HL-60 (cell line): ENCODE measurements around the gene MPZL3.
A peak's percentile ranks its signal among the peaks of the same experiment; 100 is the strongest.

ENCODE experiments used
- DNase-seq, 2 experiments: peaks; one replicate each; pipeline ENCODE4 v3.0.0-alpha.2; 2010 to 2020; ENCODE audit warnings: low read depth in 1 of 2, low spot score in 1 of 2
- H3K27ac ChIP-seq: fragments of 250-450 bp; sonication (Bioruptor Pico); replicated peaks from 2 replicates; pipeline ENCODE4 v1.5.1; 2020; ENCODE audit warnings: mild to moderate bottlenecking, moderate library complexity
- H3K27me3 ChIP-seq: fragments of 250-450 bp; sonication (Bioruptor Pico); 2 replicates; pipeline ENCODE4 v1.5.1; 2021; ENCODE audit warnings: mild to moderate bottlenecking, moderate library complexity; ENCODE audit not compliant: insufficient read depth, poor library complexity, severe bottlenecking
- H3K4me3 ChIP-seq: replicated peaks from 2 replicates; pipeline ENCODE4 v1.5.1; 2011; ENCODE audit warnings: mild to moderate bottlenecking, control low read depth, low read length; ENCODE audit not compliant: insufficient read depth
- GABPA ChIP-seq: IDR thresholded peaks from 2 replicates; pipeline ENCODE4 v1.6.1; 2012; ENCODE audit warnings: low read depth
- POLR2AphosphoS5 ChIP-seq: IDR thresholded peaks from 2 replicates; pipeline ENCODE4 v1.6.1; 2012; ENCODE audit warnings: low read depth
- SPI1 ChIP-seq: IDR thresholded peaks from 2 replicates; pipeline ENCODE4 v1.6.1; 2012; ENCODE audit warnings: low read depth, mild to moderate bottlenecking, borderline replicate concordance
- TF ChIP-seq, protein P1 (sequence below): IDR thresholded peaks from one replicate; pipeline ENCODE4 v1.5.1; 2011; ENCODE audit warnings: low read length, control low read depth, inconsistent platforms; ENCODE audit not compliant: insufficient read depth
- TF ChIP-seq, protein P2 (sequence below): IDR thresholded peaks from 2 replicates; pipeline ENCODE4 v1.6.1; 2012; ENCODE audit warnings: low read depth; ENCODE audit not compliant: insufficient replicate concordance

The MPZL3 gene

DNA sequence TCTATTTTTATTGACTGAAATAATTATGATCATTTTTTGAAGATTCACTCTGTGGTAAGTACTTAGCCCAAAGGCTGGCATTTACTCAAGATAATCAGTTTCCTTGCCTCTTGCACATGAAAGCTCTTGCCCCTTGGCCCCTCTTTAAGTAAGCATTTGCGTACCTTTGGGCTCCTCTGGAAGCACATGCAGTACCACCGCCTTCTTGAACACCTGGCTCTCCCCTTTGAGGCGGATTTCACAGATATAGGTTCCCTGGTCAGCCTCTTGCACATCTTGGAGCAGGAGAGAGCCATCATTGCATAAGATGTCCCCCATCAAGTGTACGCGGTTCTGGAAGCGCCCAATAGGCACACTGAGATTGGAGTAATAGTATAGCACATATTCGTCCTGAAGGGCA is 41.8 kb downstream of the MPZL3 start:
- no peak overlapping the region for H3K4me3 ChIP-seq
- no peaks in the 10 kb centered on the region for H3K27me3 ChIP-seq
- H3K27ac ChIP-seq, result no peak overlapping the region
- no peak for DNase-seq
- TF ChIP-seq, protein P1, sequence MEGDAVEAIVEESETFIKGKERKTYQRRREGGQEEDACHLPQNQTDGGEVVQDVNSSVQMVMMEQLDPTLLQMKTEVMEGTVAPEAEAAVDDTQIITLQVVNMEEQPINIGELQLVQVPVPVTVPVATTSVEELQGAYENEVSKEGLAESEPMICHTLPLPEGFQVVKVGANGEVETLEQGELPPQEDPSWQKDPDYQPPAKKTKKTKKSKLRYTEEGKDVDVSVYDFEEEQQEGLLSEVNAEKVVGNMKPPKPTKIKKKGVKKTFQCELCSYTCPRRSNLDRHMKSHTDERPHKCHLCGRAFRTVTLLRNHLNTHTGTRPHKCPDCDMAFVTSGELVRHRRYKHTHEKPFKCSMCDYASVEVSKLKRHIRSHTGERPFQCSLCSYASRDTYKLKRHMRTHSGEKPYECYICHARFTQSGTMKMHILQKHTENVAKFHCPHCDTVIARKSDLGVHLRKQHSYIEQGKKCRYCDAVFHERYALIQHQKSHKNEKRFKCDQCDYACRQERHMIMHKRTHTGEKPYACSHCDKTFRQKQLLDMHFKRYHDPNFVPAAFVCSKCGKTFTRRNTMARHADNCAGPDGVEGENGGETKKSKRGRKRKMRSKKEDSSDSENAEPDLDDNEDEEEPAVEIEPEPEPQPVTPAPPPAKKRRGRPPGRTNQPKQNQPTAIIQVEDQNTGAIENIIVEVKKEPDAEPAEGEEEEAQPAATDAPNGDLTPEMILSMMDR, result no peak
- no peak for TF ChIP-seq POLR2AphosphoS5
- TF ChIP-seq SPI1, result no peak
- no peak for TF ChIP-seq GABPA

DNA sequence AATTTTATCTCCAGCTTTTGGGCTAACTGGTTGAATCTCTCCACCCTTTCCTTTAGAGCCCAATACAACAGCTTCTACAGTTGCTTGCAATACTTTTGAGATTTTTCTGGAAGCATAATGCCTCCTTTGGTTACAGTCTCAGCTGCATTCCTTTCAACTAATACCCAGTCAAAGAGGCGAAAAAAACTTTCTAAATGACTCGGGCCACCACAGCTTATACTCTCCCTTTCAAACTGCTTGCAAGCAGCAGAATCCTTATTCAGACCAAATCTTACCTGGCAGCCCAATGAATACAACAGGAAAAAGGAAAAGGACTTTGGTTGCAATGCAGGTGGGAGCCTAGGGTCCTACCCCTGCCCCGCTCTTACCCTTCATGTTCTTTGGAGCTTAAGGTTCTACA is 43.1 kb downstream of the MPZL3 start:
- TF ChIP-seq, protein P1, result no peak
- TF ChIP-seq SPI1 (no peak), GABPA (no peak), POLR2AphosphoS5 (no peak)
- TF ChIP-seq, protein P2, sequence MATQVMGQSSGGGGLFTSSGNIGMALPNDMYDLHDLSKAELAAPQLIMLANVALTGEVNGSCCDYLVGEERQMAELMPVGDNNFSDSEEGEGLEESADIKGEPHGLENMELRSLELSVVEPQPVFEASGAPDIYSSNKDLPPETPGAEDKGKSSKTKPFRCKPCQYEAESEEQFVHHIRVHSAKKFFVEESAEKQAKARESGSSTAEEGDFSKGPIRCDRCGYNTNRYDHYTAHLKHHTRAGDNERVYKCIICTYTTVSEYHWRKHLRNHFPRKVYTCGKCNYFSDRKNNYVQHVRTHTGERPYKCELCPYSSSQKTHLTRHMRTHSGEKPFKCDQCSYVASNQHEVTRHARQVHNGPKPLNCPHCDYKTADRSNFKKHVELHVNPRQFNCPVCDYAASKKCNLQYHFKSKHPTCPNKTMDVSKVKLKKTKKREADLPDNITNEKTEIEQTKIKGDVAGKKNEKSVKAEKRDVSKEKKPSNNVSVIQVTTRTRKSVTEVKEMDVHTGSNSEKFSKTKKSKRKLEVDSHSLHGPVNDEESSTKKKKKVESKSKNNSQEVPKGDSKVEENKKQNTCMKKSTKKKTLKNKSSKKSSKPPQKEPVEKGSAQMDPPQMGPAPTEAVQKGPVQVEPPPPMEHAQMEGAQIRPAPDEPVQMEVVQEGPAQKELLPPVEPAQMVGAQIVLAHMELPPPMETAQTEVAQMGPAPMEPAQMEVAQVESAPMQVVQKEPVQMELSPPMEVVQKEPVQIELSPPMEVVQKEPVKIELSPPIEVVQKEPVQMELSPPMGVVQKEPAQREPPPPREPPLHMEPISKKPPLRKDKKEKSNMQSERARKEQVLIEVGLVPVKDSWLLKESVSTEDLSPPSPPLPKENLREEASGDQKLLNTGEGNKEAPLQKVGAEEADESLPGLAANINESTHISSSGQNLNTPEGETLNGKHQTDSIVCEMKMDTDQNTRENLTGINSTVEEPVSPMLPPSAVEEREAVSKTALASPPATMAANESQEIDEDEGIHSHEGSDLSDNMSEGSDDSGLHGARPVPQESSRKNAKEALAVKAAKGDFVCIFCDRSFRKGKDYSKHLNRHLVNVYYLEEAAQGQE, result no peak
- no peak for DNase-seq
- Histone ChIP-seq H3K4me3 (no peak overlapping the region), H3K27me3 (no peaks in the 10 kb centered on the region), H3K27ac (no peak overlapping the region)

DNA sequence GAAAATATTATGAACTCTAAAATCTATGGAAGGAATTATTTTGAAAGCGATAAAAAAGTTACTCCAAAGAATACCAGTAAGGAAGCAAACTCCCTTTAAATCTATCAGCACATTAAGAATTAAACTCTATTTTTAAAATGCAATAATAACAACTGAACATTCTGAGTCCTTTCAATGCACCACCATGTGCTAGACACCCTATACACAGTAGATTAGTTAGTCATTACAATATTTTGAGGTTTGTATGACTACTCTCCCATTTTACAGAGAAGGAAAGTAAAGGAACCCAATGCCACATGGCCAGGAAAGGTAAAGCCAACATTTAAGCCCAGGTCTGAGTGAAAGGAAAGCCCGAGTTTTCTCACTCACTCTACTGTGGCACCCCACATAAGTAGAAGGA is 45.1 kb downstream of the MPZL3 start:
- H3K27ac ChIP-seq, result peak overlapping the region; percentile 13; the same call in 1 of the 2 replicates

More for the DNA sequence above, 45.1 kb downstream of the MPZL3 start:
- no peak for DNase-seq
- H3K4me3 ChIP-seq, result no peak overlapping the region
- H3K27me3 ChIP-seq, result no peaks in the 10 kb centered on the region
- no peak for TF ChIP-seq POLR2AphosphoS5
- TF ChIP-seq, protein P1, result no peak
- no peak for TF ChIP-seq SPI1
- no peak for TF ChIP-seq GABPA
- TF ChIP-seq, protein P2, result no peak
